Ovary (tissue), 3 donors: ENCODE measurements around the gene PAFAH2.

Source experiments
- EP300 ChIP-seq: sonication (generic); formaldehyde crosslinking; IDR thresholded peaks from one replicate; pipeline ENCODE4 v1.6.1; 2017; ENCODE audit warnings: antibody characterized with exemption
- POLR2A ChIP-seq: fragments of 450-650 bp; IDR thresholded peaks from one replicate; pipeline ENCODE4 v1.6.1; 2017; ENCODE audit warnings: antibody characterized with exemption, mild to moderate bottlenecking, moderate library complexity
- TF ChIP-seq, protein P1 (sequence below), 3 donors: fragments of 450-650 bp in 2 of 3; fragments of 200-600 bp in 1 of 3; IDR thresholded peaks; one replicate each; pipeline versions ENCODE4 v1.5.1 to v1.8.0; 2016 to 2022; ENCODE audit warnings: antibody characterized with exemption in 3 of 3, mild to moderate bottlenecking in 1 of 3
- donor health status: DM: no; HTN: no; CAD: no.

DNA sequence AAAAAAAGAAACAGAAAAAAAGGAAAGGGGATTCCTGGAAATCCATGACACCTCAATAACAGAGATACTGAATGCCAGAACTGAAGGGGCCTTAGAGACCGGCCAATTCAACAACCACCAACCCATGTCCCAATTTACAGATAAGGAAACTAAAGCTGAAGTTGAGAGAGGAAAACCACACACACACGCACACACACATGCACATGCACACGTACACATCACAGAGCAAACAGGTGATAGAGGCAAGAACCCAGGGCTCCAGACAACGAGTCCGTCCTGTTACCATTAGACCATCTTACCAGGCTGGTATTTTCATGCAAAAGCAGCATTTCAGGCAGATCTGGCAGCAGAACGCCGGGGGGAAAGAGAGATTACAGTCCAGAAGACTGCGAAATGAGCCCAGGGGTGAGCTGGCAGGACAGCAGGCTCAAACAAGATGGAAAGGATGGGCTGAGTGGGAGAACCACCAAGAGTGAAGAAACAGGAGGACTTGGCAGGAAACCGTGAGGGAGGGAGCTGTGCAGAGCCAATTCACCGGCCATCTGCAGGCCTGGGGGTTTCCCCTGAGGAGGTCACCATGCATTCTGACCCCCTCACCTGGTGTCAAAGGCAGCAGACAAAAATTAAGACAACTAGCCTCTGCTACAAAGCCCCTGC, 43.5 kb downstream of the PAFAH2 start:
- no peak for TF ChIP-seq POLR2A
- TF ChIP-seq, protein P1, sequence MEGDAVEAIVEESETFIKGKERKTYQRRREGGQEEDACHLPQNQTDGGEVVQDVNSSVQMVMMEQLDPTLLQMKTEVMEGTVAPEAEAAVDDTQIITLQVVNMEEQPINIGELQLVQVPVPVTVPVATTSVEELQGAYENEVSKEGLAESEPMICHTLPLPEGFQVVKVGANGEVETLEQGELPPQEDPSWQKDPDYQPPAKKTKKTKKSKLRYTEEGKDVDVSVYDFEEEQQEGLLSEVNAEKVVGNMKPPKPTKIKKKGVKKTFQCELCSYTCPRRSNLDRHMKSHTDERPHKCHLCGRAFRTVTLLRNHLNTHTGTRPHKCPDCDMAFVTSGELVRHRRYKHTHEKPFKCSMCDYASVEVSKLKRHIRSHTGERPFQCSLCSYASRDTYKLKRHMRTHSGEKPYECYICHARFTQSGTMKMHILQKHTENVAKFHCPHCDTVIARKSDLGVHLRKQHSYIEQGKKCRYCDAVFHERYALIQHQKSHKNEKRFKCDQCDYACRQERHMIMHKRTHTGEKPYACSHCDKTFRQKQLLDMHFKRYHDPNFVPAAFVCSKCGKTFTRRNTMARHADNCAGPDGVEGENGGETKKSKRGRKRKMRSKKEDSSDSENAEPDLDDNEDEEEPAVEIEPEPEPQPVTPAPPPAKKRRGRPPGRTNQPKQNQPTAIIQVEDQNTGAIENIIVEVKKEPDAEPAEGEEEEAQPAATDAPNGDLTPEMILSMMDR (IDR thresholded peaks at IDR 0.05), result no peak
- no peak for TF ChIP-seq EP300
